ENCODE measurements around the gene WDR27.

DNA sequence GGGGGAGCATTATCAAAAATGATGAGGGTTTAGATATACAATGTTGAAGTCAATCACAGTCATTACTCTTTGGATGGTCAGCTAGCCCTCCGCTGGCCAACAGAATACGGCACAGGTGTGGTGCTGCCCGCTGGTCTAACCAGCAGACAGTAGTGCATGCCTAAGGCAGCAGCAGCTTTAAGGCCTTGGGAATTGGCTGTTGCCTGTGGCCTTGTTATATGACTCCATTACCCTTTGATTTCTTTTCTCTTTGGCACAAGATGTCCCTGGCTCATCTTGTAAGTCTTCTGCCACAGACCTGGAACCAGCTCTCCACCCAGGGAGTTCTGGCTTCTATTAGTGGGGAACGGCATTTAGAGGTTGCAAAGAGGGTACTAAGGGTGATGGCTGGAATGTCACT, 110.2 kb downstream of the WDR27 start:
- TF ChIP-seq CTCF (IDR thresholded peaks at IDR 0.05 in 8 of 11, conservative IDR thresholded peaks at IDR 0.05 in 3 of 11) (no peak), POLR2AphosphoS5 (IDR thresholded peaks at IDR 0.05) (no peak), POLR2A (IDR thresholded peaks at IDR 0.05) (no peak)

All from spleen (tissue), 7 donors.